Tibial artery (tissue), 4 donors: Measurements from ENCODE around the gene TEN1.
"Not testable (repeated sequence)": the region's sequence is repeated elsewhere in the genome, so short reads cannot be mapped to it uniquely, and the experiment has no call there.

Experiments used
- DNase-seq, 2 donors: peaks; one replicate each; pipeline ENCODE4 v3.0.0-alpha.2; 2019
- H3K27ac ChIP-seq, 2 donors: fragments of 200-600 bp; sonication (generic) in 1 of 2; 1 replicate in 1 of 2; 2 replicates in 1 of 2; pipeline ENCODE4 v1.5.1; 2018 to 2019; ENCODE audit warnings: mild to moderate bottlenecking in 1 of 2
- H3K27me3 ChIP-seq, 2 donors: fragments of 200-600 bp; sonication (generic) in 1 of 2; one replicate each; pipeline versions ENCODE4 v1.5.1 to v1.6.0; 2016 to 2019
- H3K36me3 ChIP-seq, 3 donors: fragments of 200-600 bp; sonication (generic) in 2 of 3; one replicate each; pipeline ENCODE4 v1.5.1; 2016 to 2019; ENCODE audit warnings: mild to moderate bottlenecking in 2 of 3
- H3K4me1 ChIP-seq, 4 donors: fragments of 200-600 bp; sonication (generic) in 2 of 4; 1 replicate in 3 of 4; 2 replicates in 1 of 4; pipeline ENCODE4 v1.5.1; 2016 to 2019
- H3K4me3 ChIP-seq, 2 donors: fragments of 200-600 bp; sonication (generic) in 1 of 2; 1 replicate in 1 of 2; 2 replicates in 1 of 2; pipeline ENCODE4 v1.5.1; 2018 to 2019; ENCODE audit warnings: mild to moderate bottlenecking in 2 of 2
- H3K9me3 ChIP-seq, 3 donors: fragments of 200-600 bp; sonication (generic) in 1 of 3; one replicate each; pipeline ENCODE4 v1.5.1; 2016 to 2019
- CTCF ChIP-seq, 2 experiments: fragments of 200-600 bp in 1 of 2; fragments of 450-650 bp in 1 of 2; IDR thresholded peaks; one replicate each; pipeline ENCODE4 v1.5.1; 2017 to 2019; ENCODE audit warnings: antibody characterized with exemption in 2 of 2, mild to moderate bottlenecking in 1 of 2, moderate library complexity in 1 of 2
- intact Hi-C: fragments of 100-400 bp; cut with DNase I; formaldehyde crosslinking; loops from one replicate; pipeline ENCODE4 v1.15.0; 2023; ENCODE audit warnings: low total_unique reads

TEN1 gene

GRCh38 chr17:75950421-75950820 lies 28.6 kb upstream of the TEN1 start:
- no peaks in the 10 kb centered on the region for H3K9me3 ChIP-seq
- no peak for TF ChIP-seq CTCF (IDR thresholded peaks at IDR 0.05)
- H3K27me3 ChIP-seq = no peaks in the 10 kb centered on the region
- intact Hi-C loops = no loop called here
- no peaks in the 10 kb centered on the region for H3K4me1 ChIP-seq
- no peak for DNase-seq
- H3K4me3 ChIP-seq = no peak overlapping the region
- peaks cover 85 to 98% (median 86%) of the 10 kb centered on the region in 3 donors for H3K36me3 ChIP-seq
- no peak overlapping the region for H3K27ac ChIP-seq

GRCh38 chr17:75950855-75951554 lies 28.0 kb upstream of the TEN1 start:
- H3K9me3 ChIP-seq = no peaks in the 10 kb centered on the region
- no peaks in the 10 kb centered on the region for H3K27me3 ChIP-seq
- no peaks in the 10 kb centered on the region for H3K4me1 ChIP-seq
- no peak for TF ChIP-seq CTCF (IDR thresholded peaks at IDR 0.05)
- peaks cover 86 to 98% (median 87%) of the 10 kb centered on the region in 3 donors for H3K36me3 ChIP-seq
- no peak overlapping the region for H3K4me3 ChIP-seq
- H3K27ac ChIP-seq = no peak overlapping the region
- intact Hi-C loops = no loop called here
- DNase-seq = no peak

GRCh38 chr17:75959051-75959838 lies 19.8 kb upstream of the TEN1 start:
- no peak for DNase-seq
- Histone ChIP-seq H3K27ac (no peak overlapping the region), H3K9me3 (no peaks in the 10 kb centered on the region), H3K36me3 (peaks cover 22 to 46% (median 25%) of the 10 kb centered on the region in 3 donors), H3K4me1 (no peaks in the 10 kb centered on the region), H3K27me3 (no peaks in the 10 kb centered on the region), H3K4me3 (no peak overlapping the region)
- TF ChIP-seq CTCF (IDR thresholded peaks at IDR 0.05) = no peak
- intact Hi-C loops = no loop called here

- H3K27ac ChIP-seq = no peak overlapping the region
- no peaks in the 10 kb centered on the region for H3K9me3 ChIP-seq
- no peak for DNase-seq
- no peaks in the 10 kb centered on the region for H3K4me1 ChIP-seq
- H3K4me3 ChIP-seq = no peak overlapping the region
- TF ChIP-seq CTCF (IDR thresholded peaks at IDR 0.05) = no peak
- peaks cover 17 to 41% (median 20%) of the 10 kb centered on the region in 3 donors for H3K36me3 ChIP-seq
- intact Hi-C loops = no loop called here
- no peaks in the 10 kb centered on the region for H3K27me3 ChIP-seq
Observed at GRCh38 chr17:75959839-75960511, 19.1 kb upstream of the TEN1 start.

GRCh38 chr17:75965468-75965867 lies 13.6 kb upstream of the TEN1 start:
- H3K27ac ChIP-seq = no peak overlapping the region
- no peak for TF ChIP-seq CTCF (IDR thresholded peaks at IDR 0.05)
- H3K36me3 ChIP-seq = peaks cover 0 to 29% (median 0%) of the 10 kb centered on the region in 3 donors
- no peak for DNase-seq
- intact Hi-C loops = no loop called here
- no peaks in the 10 kb centered on the region for H3K9me3 ChIP-seq
- no peaks in the 10 kb centered on the region for H3K4me1 ChIP-seq
- no peaks in the 10 kb centered on the region for H3K27me3 ChIP-seq
- no peak overlapping the region for H3K4me3 ChIP-seq

- H3K27me3 ChIP-seq, H3K4me3 ChIP-seq, H3K9me3 ChIP-seq, intact Hi-C loops, H3K27ac ChIP-seq, H3K4me1 ChIP-seq, DNase-seq: not testable (repeated sequence)
- H3K36me3 ChIP-seq = peaks cover 0 to 47% (median 15%) of the 10 kb centered on the region in 3 donors
Observed at GRCh38 chr17:75969044-75969443, 10.0 kb upstream of the TEN1 start.
